Measurements from ENCODE around the gene CCDC9. TPM values are rescaled to one million over a fixed set of nuclear protein-coding genes. Genes with fewer than 3 reads are reported as not detected.
"Not testable (repeated sequence)": the region's sequence is repeated elsewhere in the genome, so short reads cannot be mapped to it uniquely, and the experiment has no call there.

CCDC9 gene
- total RNA-seq, 4 donors from 2014 or later: 12.1 to 104 (median 35.8) TPM

- TF ChIP-seq CTCF (IDR thresholded peaks at IDR 0.05) (peak in 3 of 6 experiments; percentile 34 to 38 (median 34)), POLR2A (IDR thresholded peaks at IDR 0.05) (no peak)
- Histone ChIP-seq H3K36me3 (no peaks in the 10 kb centered on the region), H3K4me1 (peaks cover 0 to 12% (median 4%) of the 10 kb centered on the region in 4 donors), H3K9me3 (no peaks in the 10 kb centered on the region), H3K27ac (no peak overlapping the region), H3K27me3 (no peaks in the 10 kb centered on the region), H3K4me3 (no peak overlapping the region)
- DNase-seq: peak in 2 of 3 donors; percentile 33 to 77
These were observed 24.0 kb downstream of the CCDC9 start for GRCh38 chr19:47280183-47280797.

- Histone ChIP-seq H3K9me3 (no peaks in the 10 kb centered on the region), H3K27me3 (no peaks in the 10 kb centered on the region), H3K36me3 (no peaks in the 10 kb centered on the region), H3K27ac (no peak overlapping the region), H3K4me1 (peaks cover 0 to under 1% (median 0%) of the 10 kb centered on the region in 4 donors), H3K4me3 (no peak overlapping the region)
- TF ChIP-seq POLR2A (IDR thresholded peaks at IDR 0.05): no peak
- no peak for TF ChIP-seq CTCF (IDR thresholded peaks at IDR 0.05)
- no peak for DNase-seq
These were observed 27.2 kb downstream of the CCDC9 start for GRCh38 chr19:47283405-47284059.

- peak in 2 of 3 donors; percentile 51 to 75 for DNase-seq
- no peak for TF ChIP-seq POLR2A (IDR thresholded peaks at IDR 0.05)
- TF ChIP-seq CTCF (IDR thresholded peaks at IDR 0.05): peak; percentile 83 to 98 (median 92)
- Histone ChIP-seq H3K36me3 (no peaks in the 10 kb centered on the region), H3K4me1 (peaks cover 0 to 9% (median 0%) of the 10 kb centered on the region in 4 donors), H3K27ac (no peak overlapping the region), H3K27me3 (no peaks in the 10 kb centered on the region), H3K9me3 (no peaks in the 10 kb centered on the region), H3K4me3 (no peak overlapping the region)
These were observed 28.1 kb downstream of the CCDC9 start for GRCh38 chr19:47284324-47284899.

- Histone ChIP-seq H3K4me1 (no peaks in the 10 kb centered on the region), H3K9me3 (no peaks in the 10 kb centered on the region), H3K4me3 (no peak overlapping the region), H3K27ac (no peak overlapping the region), H3K36me3 (no peaks in the 10 kb centered on the region), H3K27me3 (no peaks in the 10 kb centered on the region)
- DNase-seq: peak in 2 of 3 donors; percentile 83 to 91
- TF ChIP-seq POLR2A (IDR thresholded peaks at IDR 0.05): no peak
- TF ChIP-seq CTCF (IDR thresholded peaks at IDR 0.05): peak; percentile 59 to 82 (median 78)
These were observed 39.7 kb downstream of the CCDC9 start for GRCh38 chr19:47296036-47296435.

- H3K27ac ChIP-seq, H3K4me3 ChIP-seq, DNase-seq, H3K36me3 ChIP-seq, H3K27me3 ChIP-seq, H3K4me1 ChIP-seq, H3K9me3 ChIP-seq: not testable (repeated sequence)
These were observed 44.5 kb downstream of the CCDC9 start for GRCh38 chr19:47300867-47301266.

GRCh38 chr19:47302249-47302648 lies 45.9 kb downstream of the CCDC9 start:
- DNase-seq: no peak
- H3K9me3 ChIP-seq: no peaks in the 10 kb centered on the region
- TF ChIP-seq POLR2A (IDR thresholded peaks at IDR 0.05) (no peak), CTCF (IDR thresholded peaks at IDR 0.05) (no peak)
- no peaks in the 10 kb centered on the region for H3K4me1 ChIP-seq
- no peaks in the 10 kb centered on the region for H3K36me3 ChIP-seq
- H3K27me3 ChIP-seq: no peaks in the 10 kb centered on the region
- no peak overlapping the region for H3K27ac ChIP-seq
- no peak overlapping the region for H3K4me3 ChIP-seq

All from Peyer's patch (tissue), 4 donors.